Adrenal gland (tissue), 12 donors: ENCODE measurements around the gene IRF8. TPM values are rescaled to one million over a fixed set of nuclear protein-coding genes. Genes with fewer than 3 reads are reported as not detected.

Experiments used
- DNase-seq, 7 donors: peaks; one replicate each; pipeline ENCODE4 v3.0.0-alpha.2; 2019 to 2020
- H3K27ac ChIP-seq, 5 donors: fragments of 200-600 bp; sonication (generic) in 4 of 5; 1 replicate in 3 of 5; 2 replicates in 2 of 5; pipeline versions ENCODE4 v1.5.1 to v1.8.0; 2016 to 2020; ENCODE audit warnings: mild to moderate bottlenecking in 1 of 5
- H3K27me3 ChIP-seq: fragments of 200-600 bp; 2 replicates; pipeline ENCODE4 v1.8.0; 2021
- H3K36me3 ChIP-seq, 2 donors: fragments of 200-600 bp; replicated peaks in 1 of 2; 1 replicate in 1 of 2; 2 replicates in 1 of 2; pipeline versions ENCODE4 v1.5.1 to v1.8.0; 2018 to 2022
- H3K4me1 ChIP-seq, 2 donors: fragments of 200-600 bp; replicated peaks in 1 of 2; 1 replicate in 1 of 2; 2 replicates in 1 of 2; pipeline versions ENCODE4 v1.5.1 to v1.8.0; 2018 to 2021
- H3K4me3 ChIP-seq, 4 donors: fragments of 200-600 bp; sonication (generic) in 3 of 4; one replicate each; pipeline ENCODE4 v1.5.1; 2016 to 2018
- H3K9me3 ChIP-seq, 3 donors: fragments of 200-600 bp; sonication (generic) in 1 of 3; replicated peaks in 1 of 3; 1 replicate in 2 of 3; 2 replicates in 1 of 3; pipeline versions ENCODE4 v1.5.1 to v1.8.0; 2016 to 2021
- POLR2A ChIP-seq, 2 donors: fragments of 450-650 bp; IDR thresholded peaks; one replicate each; pipeline ENCODE4 v1.6.1; 2017; ENCODE audit warnings: antibody characterized with exemption in 2 of 2, mild to moderate bottlenecking in 2 of 2, moderate library complexity in 1 of 2
- WGBS, 4 donors: extraction: QIAGEN DNeasy Blood & Tissue Kit in 2 of 4; methylation state at CpG; one replicate each; pipeline versions ENCODE4 v1.1.5 to v1.1.7; 2013 to 2017; 5-methylcytosine and 5-hydroxymethylcytosine counted together
- intact Hi-C, 2 donors: fragments of 100-400 bp; cut with DNase I; formaldehyde crosslinking; loops; one replicate each; pipeline versions ENCODE4 v1.14.1 to v1.15.0; 2022 to 2023
- polyA plus RNA-seq, 3 donors: library from polyadenylated mRNA; stranded (reverse); fragments of 200-250 nt in 2 of 3; fragments of 350-450 nt in 1 of 3; fragmentation: Illumina TruSeq in 1 of 3; extraction: RNeasy Lipid Tissue Mini Kit (QIAGEN cat#74804) in 1 of 3; gene quantifications; one replicate each; pipeline ENCODE4 v1.2.3, GENCODE V29; 2013 to 2014
- total RNA-seq, 9 donors: library from RNA; depleted of rRNA in 4 of 9; stranded (reverse); fragments of >200 nt in 4 of 9; fragments of 120-200 nt in 1 of 9; fragmentation: NEBNext Ultra II Directional in 1 of 9; extraction: Animal tissue kit (Norgen Biotek cat#: 25700) in 1 of 9; gene quantifications; one replicate each; pipeline versions ENCODE4 v1.1.0 to v1.2.4, GENCODE V29; 2013 to 2023
- TF ChIP-seq, protein P1 (sequence below), 6 experiments: fragments of 450-650 bp in 4 of 6; fragments of 200-600 bp in 2 of 6; sonication (generic) in 1 of 6; IDR thresholded peaks; 1 replicate in 5 of 6; 2 replicates in 1 of 6; pipeline versions ENCODE4 v1.5.1 to v1.8.0; 2016 to 2021; ENCODE audit warnings: antibody characterized with exemption in 6 of 6, mild to moderate bottlenecking in 2 of 6, moderate library complexity in 1 of 6
- donor health status: healthy with polysubstance abuse.
- donor health status: Bipolar disorder and iron deficiency.
- donor health status: DM: yes; HTN: yes; CAD: no.
- donor health status: DM: no; HTN: no; CAD: no.
- donor health status: DM: no; HTN: no; CAD: no.
- donor health status: DM: yes; HTN: yes; CAD: no.

IRF8 gene
- total and polyA plus RNA-seq, 12 donors: 3.4 to 40.1 (median 16.3) TPM

DNA sequence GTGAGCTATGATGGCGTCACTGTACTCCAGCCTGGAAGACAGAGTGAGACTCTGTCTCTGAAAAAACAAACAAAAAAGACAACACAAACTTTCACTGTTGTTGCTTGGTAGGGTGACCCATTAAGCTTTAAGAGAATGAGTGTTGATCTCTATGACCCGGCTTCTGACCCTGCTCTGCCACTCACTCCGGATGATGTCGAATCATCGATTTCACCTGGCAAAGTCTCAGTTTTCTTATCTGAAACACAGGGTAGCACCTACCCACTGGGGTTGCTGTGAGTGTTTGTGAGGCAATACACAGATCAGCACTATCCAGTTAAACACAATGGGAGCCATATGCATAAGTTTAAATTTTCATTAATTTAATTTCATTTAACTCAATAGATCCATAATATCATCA, 20.6 kb upstream of the IRF8 start:
- Histone ChIP-seq H3K36me3 (no peaks in the 10 kb centered on the region), H3K27ac (no peak overlapping the region), H3K4me1 (no peaks in the 10 kb centered on the region), H3K27me3 (no peaks in the 10 kb centered on the region), H3K4me3 (no peak overlapping the region), H3K9me3 (no peaks in the 10 kb centered on the region)
- intact Hi-C loops: no loop called here
- 72 to 81% (median 76%) methylated on average over 5 of the region's 5 CpGs for WGBS, 4 donors
- DNase-seq: no peak
- no peak for TF ChIP-seq POLR2A (IDR thresholded peaks at IDR 0.05)

DNA sequence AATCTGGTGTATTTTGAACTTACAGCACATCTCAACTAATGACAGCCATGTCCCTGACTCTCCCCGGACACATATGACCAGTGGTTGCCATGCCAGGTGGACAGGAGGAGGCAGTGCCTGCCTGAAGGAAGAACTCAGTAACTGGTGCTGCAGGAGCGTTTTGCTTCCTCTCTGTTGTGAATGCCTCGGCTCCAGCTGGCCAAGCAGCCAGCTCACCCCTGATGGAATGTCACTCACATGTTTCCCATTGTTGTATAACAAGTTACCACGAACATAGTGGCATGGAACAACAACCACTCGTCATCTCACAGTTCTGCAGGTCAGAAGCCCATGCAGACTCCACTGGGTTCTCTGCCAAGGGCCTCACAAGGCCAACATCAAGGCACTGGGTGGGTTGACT, 20.1 kb upstream of the IRF8 start:
- TF ChIP-seq POLR2A (IDR thresholded peaks at IDR 0.05): no peak
- TF ChIP-seq, protein P1, sequence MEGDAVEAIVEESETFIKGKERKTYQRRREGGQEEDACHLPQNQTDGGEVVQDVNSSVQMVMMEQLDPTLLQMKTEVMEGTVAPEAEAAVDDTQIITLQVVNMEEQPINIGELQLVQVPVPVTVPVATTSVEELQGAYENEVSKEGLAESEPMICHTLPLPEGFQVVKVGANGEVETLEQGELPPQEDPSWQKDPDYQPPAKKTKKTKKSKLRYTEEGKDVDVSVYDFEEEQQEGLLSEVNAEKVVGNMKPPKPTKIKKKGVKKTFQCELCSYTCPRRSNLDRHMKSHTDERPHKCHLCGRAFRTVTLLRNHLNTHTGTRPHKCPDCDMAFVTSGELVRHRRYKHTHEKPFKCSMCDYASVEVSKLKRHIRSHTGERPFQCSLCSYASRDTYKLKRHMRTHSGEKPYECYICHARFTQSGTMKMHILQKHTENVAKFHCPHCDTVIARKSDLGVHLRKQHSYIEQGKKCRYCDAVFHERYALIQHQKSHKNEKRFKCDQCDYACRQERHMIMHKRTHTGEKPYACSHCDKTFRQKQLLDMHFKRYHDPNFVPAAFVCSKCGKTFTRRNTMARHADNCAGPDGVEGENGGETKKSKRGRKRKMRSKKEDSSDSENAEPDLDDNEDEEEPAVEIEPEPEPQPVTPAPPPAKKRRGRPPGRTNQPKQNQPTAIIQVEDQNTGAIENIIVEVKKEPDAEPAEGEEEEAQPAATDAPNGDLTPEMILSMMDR (IDR thresholded peaks at IDR 0.05): no peak

DNA sequence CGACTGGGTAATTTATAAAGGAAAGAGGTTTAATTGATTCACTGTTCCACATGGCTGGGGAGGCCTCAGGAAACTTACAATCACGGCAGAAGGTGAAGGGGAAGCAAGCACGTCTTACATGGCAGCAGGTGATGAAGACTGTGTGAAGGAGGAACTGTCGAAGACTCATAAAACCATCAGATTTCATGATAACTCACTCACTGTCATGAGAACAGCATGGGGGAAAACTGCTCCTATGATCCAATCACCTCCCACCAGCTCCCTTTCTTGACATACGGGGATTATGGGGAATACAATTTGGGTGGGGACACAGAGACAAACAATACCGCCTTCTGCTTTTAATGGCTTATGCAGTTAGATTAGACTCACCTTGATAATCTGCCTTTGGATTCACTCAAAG, 19.4 kb upstream of the IRF8 start:
- Histone ChIP-seq H3K4me1 (no peaks in the 10 kb centered on the region), H3K4me3 (no peak overlapping the region), H3K9me3 (no peaks in the 10 kb centered on the region), H3K36me3 (no peaks in the 10 kb centered on the region), H3K27ac (no peak overlapping the region), H3K27me3 (no peaks in the 10 kb centered on the region)
- 60 to 76% (median 67%) methylated on average over 6 of the region's 6 CpGs for WGBS, 4 donors
- TF ChIP-seq, protein P1 (IDR thresholded peaks at IDR 0.05): no peak
- TF ChIP-seq POLR2A (IDR thresholded peaks at IDR 0.05): no peak
- DNase-seq: no peak
- intact Hi-C loops: no loop called here

More for the DNA sequence above, 20.1 kb upstream of the IRF8 start:
- Histone ChIP-seq H3K4me3 (no peak overlapping the region), H3K9me3 (no peaks in the 10 kb centered on the region), H3K4me1 (no peaks in the 10 kb centered on the region), H3K27me3 (no peaks in the 10 kb centered on the region), H3K27ac (no peak overlapping the region), H3K36me3 (no peaks in the 10 kb centered on the region)
- 25 to 59% (median 37%) methylated on average over 3 to 5 of the region's 5 CpGs for WGBS, 4 donors
- intact Hi-C loops: no loop called here
- no peak for DNase-seq

DNA sequence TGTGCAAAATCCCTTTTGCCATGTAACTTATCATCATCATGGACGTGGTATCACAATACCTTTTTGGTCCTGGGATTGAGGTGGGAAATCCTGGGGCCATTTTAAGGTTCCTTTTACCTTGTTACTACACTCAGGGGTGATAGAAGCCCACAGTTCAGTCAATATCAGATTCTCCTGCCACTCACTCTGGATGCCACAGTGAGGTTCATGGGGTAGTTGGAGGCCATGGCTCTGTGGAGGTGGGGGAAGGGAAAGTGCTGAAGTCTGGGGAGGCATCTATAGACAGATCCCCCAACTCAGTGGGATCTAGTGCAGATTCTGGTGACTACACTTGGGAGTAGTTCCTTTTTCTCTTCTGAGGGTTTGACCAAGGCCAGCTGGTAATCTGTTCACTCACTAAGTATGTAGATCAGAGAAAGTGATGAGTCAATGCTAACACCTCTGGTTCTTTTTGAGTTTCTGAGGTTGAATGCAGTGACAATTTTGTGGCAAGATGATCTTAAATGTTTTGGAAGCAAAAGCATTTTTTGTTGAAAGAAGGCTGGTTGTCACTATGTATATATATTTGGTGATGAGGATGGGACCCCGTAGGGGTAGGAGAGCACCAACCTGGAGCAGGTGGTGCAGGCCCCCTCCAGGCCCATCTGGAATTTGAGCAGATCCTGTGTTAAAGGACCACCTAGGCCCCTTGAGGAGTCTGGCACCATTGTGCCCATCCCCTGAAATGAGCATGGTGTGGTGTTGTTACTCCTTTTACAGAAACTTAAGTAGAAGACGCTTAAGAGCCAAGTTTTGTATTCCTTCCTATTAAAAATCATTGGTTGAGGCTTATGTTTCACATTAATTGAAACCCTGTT, 18.8 kb upstream of the IRF8 start:
- H3K4me3 ChIP-seq: no peak overlapping the region
- DNase-seq: no peak
- H3K9me3 ChIP-seq: no peaks in the 10 kb centered on the region
- intact Hi-C loops: no loop called here
- H3K36me3 ChIP-seq: no peaks in the 10 kb centered on the region
- H3K4me1 ChIP-seq: no peaks in the 10 kb centered on the region
- no peak overlapping the region for H3K27ac ChIP-seq
- H3K27me3 ChIP-seq: no peaks in the 10 kb centered on the region
- TF ChIP-seq, protein P1 (IDR thresholded peaks at IDR 0.05): no peak
- TF ChIP-seq POLR2A (IDR thresholded peaks at IDR 0.05): no peak
- 73 to 82% (median 77%) methylated on average over 3 of the region's 3 CpGs for WGBS, 4 donors

DNA sequence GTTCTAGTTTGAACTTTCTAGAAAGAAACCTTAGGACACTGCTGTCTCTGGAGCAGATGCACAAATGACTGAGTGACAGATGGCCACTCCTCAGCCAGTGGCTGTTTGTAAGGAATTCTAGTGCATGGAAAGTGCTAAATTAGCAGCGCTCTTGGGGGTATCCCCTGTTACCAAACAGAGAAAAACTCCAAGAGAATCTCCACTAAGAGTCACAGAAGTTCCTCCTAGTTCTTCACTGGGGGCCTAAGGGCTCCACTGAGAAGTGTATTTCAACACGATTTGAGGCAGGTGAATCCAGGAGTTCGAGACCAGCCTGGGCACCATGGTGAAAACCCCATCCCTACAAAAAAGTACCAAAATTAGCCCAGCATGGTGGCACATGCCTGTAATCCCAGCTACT, 18.1 kb upstream of the IRF8 start:
- H3K36me3 ChIP-seq: no peaks in the 10 kb centered on the region
- no peaks in the 10 kb centered on the region for H3K9me3 ChIP-seq
- DNase-seq: no peak
- no peak for TF ChIP-seq POLR2A (IDR thresholded peaks at IDR 0.05)
- TF ChIP-seq, protein P1 (IDR thresholded peaks at IDR 0.05): no peak
- H3K27ac ChIP-seq: no peak overlapping the region
- WGBS, 4 donors: 76 to 92% (median 87%) methylated on average over 3 of the region's 3 CpGs
- no peak overlapping the region for H3K4me3 ChIP-seq
- H3K27me3 ChIP-seq: no peaks in the 10 kb centered on the region
- intact Hi-C loops: no loop called here
- no peaks in the 10 kb centered on the region for H3K4me1 ChIP-seq
